ENCODE data around the gene NDUFA11. TPM values are rescaled to one million over a fixed set of nuclear protein-coding genes. Genes with fewer than 3 reads are reported as not detected.

The NDUFA11 gene
- polyA plus RNA-seq, 1 donor, result 191 TPM

- no peak for DNase-seq (ENCODE audit: low read depth)
Measured at GRCh38 chr19:5908773-5909442, 5.3 kb upstream of the NDUFA11 start.

- DNase-seq (ENCODE audit: low read depth), result no peak
Measured at GRCh38 chr19:5907241-5907640, 3.7 kb upstream of the NDUFA11 start.

GRCh38 chr19:5905114-5905778, 1.7 kb upstream of the NDUFA11 start:
- no peak for DNase-seq (ENCODE audit: low read depth)

- DNase-seq (ENCODE audit: low read depth), result peak; percentile 100
Measured at GRCh38 chr19:5904352-5905113, 943 bp upstream of the NDUFA11 start, which contains the start of gene VMAC. VMAC (plus strand) TSS chr19:5904872; CDS start chr19:5904891, 19 bp downstream.

GRCh38 chr19:5903056-5903623, 450 bp downstream of the NDUFA11 start:
- no peak for DNase-seq (ENCODE audit: low read depth)

GRCh38 chr19:5900976-5901375, 2.6 kb downstream of the NDUFA11 start:
- no peak for DNase-seq (ENCODE audit: low read depth)

GRCh38 chr19:5899728-5900526, 3.7 kb downstream of the NDUFA11 start:
- DNase-seq (ENCODE audit: low read depth), result no peak

GRCh38 chr19:5897189-5897969, 6.2 kb downstream of the NDUFA11 start:
- DNase-seq (ENCODE audit: low read depth), result no peak

- no peak for DNase-seq (ENCODE audit: low read depth)
Measured at GRCh38 chr19:5896365-5897076, 7.1 kb downstream of the NDUFA11 start.

- no peak for DNase-seq (ENCODE audit: low read depth)
Measured at GRCh38 chr19:5895890-5896289, 7.7 kb downstream of the NDUFA11 start.

GRCh38 chr19:5895409-5895808, 8.2 kb downstream of the NDUFA11 start:
- DNase-seq (ENCODE audit: low read depth), result no peak

- no peak for DNase-seq (ENCODE audit: low read depth)
Measured at GRCh38 chr19:5894704-5895349, 8.8 kb downstream of the NDUFA11 start.

GRCh38 chr19:5893907-5894703, 9.5 kb downstream of the NDUFA11 start:
- no peak for DNase-seq (ENCODE audit: low read depth)

GRCh38 chr19:5893296-5893903, 10.2 kb downstream of the NDUFA11 start:
- no peak for DNase-seq (ENCODE audit: low read depth)

- no peak for DNase-seq (ENCODE audit: low read depth)
Measured at GRCh38 chr19:5892772-5893275, 10.8 kb downstream of the NDUFA11 start.

GRCh38 chr19:5891938-5892771, 11.4 kb downstream of the NDUFA11 start:
- no peak for DNase-seq (ENCODE audit: low read depth)

GRCh38 chr19:5891572-5891937, 12.0 kb downstream of the NDUFA11 start:
- no peak for DNase-seq (ENCODE audit: low read depth)

Data from forelimb muscle (tissue), 1 donor.